ENCODE measurements around the gene CRBN.
A peak's percentile ranks its signal among the peaks of the same experiment; 100 is the strongest.

CRBN gene

GRCh38 chr3:3179407-3180094, at the start of gene CRBN:
TSS of gene CRBN (minus strand) at chr3:3179691. CDS start at chr3:3179687, 4 bp downstream.
- DNase-seq = peak; percentile 78

DNA sequence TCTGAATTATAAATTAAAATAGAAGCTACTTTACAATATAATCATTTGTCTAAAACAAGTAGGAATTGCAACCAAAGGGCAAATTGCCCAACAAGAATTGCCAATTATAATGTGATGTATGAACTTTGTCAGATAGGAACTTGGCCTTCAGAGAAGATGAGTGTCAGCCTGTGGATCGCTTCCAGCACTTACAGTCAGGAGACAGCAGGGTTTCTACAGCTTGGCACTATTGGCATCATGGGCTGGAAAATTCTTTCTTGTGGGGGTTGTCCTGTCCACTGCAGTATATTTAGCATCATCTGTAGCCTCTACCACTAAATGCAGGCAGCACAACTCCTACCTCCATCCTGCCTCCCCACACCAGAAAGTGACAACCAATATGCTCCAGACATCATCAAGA, 48.1 kb upstream of the CRBN start:
- DNase-seq = no peak

GRCh38 chr3:3221528-3221927, 42.0 kb upstream of the CRBN start:
- no peak for DNase-seq

DNA sequence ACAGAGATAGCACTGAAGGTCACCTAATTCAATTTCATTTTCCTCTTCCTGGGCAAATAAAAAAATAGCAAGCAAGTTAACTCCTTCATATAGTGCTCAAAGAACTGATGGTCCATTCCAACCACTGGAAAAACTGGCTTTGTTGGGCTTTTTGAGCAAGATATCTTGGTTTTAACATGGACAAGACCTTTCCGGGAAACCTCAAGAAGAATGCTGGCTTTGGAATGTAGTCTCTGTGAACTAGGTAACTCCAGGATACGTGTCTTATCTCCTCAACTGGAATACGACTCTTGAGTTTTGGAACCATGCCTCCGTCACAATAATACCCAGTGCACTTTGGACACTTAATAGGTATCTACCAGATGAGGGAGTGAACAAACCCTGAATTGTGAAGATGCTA, 36.9 kb upstream of the CRBN start:
- no peak for DNase-seq

DNA sequence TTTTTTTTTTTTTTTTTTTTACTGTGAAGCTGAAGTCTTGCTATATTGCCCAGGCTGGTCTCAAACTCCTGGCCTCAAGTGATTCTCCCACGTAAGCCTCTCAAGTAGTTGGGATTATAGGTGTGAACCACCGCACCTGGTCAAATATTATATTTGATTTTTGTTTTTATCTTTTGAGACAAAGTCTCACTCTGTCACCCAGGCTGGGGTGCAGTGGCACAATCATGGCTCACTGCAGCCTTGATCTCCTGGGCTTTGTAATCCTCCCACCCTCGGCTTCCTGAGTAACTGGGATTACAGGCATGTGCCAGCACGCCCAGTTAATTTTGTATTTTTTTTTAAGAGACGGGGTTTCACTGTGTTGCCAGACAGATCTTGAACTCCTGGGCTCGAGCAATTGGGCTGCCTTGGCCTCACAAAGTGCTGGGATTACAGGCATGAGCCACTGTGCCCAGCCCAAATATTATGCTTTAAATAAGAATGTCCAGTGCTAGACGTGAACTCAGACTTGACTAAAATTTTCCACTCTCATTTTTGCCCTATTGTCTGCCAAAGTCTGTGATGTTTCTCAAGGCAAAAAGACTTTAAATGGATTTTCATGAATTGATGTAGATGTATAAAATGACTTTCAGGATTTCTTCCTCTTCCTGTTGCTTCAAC, 33.4 kb upstream of the CRBN start:
- DNase-seq = no peak

- no peak for DNase-seq
These were observed 30.2 kb upstream of the CRBN start for GRCh38 chr3:3209714-3210113.

DNA sequence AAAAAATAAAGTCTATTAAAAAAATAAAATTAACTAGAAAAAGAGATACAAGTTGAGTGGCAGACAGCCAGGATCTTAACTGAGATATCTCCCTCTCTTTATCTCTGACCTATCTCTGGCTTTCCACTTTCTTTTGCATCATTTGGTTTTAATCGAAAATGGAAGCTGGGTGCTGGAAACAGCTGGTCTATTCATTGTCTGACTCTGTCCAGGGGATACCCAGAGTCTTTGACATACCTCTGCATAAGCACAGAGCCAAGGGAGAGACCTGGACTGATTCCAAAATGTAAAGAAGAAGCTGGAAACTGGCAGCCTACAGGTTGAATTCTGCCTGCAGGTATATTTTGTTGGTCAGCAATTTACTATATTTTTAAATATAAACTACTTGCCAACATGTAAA, 29.6 kb upstream of the CRBN start:
- DNase-seq = no peak

DNA sequence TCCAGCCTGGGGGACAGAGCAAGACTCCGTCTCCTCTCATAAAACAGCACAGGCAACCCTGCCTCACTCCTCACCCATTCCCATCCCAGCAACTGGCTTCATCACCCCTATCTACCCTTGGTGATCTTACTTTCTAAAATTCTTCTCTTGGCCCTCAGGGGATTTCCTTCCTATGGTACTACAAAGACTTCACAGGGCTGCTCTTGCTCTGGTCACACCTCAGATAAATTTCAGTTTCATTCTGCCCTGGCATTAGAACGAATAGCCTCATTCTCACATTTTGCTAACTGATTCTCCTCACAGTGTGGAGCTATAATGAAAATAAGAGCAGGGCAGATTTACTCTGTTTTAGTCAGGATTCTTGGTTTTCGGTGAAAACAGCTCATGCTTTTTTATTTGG, 22.1 kb upstream of the CRBN start:
- no peak for DNase-seq

DNA sequence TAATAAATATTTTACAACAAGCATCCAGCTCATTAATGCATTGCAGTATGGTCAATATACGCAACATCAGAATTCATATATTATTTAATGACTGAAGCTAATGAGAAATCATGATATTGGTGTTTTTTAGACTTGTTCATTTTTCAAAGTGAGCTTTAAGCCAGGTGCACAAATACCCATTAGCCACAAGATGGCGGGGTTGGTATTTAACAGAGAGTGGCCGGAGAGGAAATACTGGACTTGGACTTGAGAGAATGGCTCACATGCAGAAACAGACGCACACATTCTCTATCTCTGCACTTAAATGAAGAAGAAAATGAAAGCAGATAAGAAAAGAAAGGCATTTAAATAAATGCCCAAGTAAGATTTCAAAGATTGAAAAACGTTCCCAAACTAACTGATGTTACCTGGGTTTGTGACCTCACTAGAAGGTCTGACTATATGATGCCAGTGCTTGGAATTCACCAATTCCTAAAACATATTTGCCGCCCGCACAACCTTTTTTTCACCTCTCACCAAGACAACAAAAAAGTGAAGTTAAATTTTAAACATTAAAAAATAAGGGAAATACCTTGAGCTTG, 21.2 kb upstream of the CRBN start:
- DNase-seq = peak; percentile 67

DNA sequence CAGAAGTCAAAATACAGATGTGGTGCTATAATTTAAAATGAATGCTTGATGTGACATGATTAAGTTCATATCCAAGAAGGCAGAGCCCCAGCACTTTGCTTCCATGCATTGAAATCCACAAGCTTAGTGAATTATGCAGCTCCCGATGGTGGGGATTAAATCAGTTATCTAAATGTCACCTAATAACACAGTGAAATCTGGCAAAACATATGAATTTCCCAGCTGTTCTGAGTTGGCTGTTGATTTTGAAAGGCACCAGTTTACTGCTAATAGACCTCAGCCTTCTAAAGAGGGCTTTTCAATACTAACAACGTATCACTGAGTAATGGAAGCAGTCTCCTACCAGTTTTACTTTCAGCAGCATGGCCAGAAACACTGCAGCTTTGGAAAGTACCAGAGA, 19.8 kb upstream of the CRBN start:
- DNase-seq = no peak

- DNase-seq = peak; percentile 11
These were observed 16.8 kb upstream of the CRBN start for GRCh38 chr3:3196148-3196861.

DNA sequence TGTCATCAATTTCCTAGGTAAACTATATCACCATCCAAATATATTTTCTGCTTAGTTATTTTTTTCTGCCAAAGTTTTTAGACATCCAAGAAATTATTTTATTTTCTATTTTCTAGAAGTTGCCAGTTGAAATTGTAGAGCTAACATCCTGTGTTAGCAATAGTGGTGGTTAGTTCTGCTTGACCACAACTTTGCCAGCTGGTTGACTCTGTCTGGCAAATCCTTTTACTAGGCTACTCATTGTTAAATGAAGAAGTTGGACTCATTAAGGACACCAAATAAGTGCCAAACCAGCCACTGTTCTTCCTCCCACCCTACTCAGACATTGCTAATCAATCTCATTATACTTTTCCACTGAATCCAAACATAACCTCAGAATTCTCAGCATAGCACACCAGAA, 15.4 kb upstream of the CRBN start:
- no peak for DNase-seq

- no peak for DNase-seq
These were observed 12.8 kb upstream of the CRBN start for GRCh38 chr3:3192286-3192675.

- DNase-seq = no peak
These were observed 12.3 kb upstream of the CRBN start for GRCh38 chr3:3191675-3192285.

DNA sequence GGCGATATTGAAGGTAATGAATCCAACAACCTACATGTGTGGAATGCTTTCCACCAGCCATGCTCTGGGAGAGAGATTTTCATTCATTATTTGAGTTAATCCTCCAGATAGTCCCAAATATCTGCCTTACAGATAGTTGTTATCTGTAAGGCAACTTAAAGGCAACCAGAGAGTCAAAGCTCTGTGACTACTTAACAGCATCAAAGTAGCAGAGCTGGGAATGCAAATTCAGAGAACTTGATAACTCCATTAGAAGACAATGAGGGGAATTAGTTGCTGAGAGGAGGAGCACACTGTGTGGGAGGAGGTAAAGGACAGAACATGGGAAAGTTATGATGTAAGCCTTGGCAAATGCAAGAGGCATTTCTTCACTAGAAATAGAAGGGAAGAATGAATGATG, 10.5 kb upstream of the CRBN start:
- no peak for DNase-seq

DNA sequence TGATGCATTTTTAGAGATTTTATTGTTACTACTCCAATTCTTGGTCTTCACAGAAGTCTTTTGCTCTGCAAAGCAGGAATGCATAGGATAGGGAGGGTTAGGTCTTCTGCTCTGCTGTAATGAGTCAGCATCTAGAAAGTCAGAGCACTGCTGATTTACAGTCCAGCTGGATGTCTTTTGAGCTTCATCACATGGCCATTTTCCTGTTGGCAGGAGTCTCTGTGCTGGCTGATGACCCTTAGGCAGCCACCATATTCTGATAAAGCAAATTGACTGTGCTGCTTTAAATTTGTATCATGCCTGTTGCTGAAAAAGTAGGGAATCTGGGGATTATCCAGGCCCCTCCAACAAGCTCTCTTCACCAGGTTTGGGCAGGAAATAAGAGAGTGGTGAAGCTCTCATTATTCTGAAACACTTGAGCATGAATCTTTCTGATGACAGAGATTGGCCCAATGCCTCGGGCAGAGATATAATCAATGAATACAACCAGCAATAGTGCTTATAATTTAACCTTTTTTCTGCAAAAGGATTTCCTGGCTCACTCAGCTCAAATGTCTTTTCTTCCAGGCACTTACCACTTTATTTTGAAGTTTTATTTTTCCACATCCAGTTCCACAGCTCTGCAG, 9.7 kb upstream of the CRBN start:
- peak; percentile 16 for DNase-seq

GRCh38 chr3:3184876-3185275, 5.4 kb upstream of the CRBN start:
- no peak for DNase-seq

DNA sequence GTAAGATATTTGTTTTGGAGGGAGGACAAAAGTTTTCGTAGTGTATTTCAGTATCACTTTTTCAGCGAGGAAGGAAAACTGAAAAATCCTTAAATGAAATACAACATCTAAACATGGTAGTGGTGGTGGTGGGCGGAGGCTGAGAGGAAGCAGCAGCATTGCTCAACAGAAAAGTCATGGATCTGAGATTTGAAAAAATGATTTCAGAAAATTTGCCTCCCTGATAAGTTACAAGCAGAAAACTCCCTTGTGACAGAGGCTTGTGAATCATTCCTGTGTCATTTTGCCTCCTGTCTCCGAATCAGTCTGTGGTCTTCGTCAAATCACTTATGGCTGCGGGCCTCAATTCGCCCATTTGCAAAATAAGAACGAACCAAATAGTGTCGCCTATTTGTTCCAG, 965 bp upstream of the CRBN start:
- DNase-seq = no peak

- DNase-seq = no peak
These were observed 778 bp downstream of the CRBN start for GRCh38 chr3:3178498-3179328.

DNA sequence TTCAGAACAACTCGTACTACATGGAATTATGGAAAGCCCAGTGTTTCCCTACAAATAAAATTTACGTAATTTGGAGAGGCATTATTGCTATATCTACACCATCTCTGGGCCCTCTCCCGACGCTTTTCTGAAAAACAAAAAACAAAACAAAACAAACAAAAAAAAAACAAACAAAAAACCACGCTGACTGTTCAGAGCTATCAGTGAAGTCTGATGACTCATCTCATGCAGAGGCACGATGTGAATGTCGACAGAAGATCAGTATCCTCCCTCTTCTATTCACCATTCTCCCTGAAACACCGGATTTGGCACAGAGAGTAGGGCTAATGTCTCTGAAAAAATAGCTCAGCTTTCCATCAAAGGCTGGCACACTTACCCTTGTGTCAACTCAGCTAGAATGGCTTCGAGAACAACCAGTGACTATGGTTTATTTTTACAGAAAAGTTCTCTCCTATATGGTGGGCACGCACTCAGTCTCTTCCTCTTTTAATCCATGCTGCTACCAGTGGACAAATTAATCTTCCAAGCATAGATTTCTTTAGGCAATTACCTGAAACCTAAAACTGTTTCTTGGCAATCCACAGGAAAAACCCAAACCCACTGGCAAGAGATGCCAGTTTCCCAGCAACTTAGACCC, 1.5 kb downstream of the CRBN start:
- no peak for DNase-seq

DNA sequence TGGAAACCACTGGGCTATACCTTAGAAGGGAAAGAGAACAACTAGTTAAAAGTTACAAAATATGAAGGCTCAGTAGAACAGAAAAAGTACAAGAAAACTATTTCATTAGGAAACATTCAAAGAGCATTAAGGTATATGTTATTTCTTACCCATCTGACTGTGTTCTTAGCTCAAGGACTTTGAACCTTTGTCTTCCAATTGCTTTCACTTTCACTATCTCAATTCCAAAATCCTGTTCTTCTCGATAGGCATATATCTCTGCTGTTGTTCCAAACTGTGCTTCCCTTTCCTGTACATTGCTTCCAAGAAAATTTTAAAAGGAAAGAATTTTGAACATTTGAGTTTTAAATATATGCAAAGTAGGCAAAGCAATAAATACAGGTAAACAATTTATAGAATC, 6.9 kb downstream of the CRBN start:
- no peak for DNase-seq

DNA sequence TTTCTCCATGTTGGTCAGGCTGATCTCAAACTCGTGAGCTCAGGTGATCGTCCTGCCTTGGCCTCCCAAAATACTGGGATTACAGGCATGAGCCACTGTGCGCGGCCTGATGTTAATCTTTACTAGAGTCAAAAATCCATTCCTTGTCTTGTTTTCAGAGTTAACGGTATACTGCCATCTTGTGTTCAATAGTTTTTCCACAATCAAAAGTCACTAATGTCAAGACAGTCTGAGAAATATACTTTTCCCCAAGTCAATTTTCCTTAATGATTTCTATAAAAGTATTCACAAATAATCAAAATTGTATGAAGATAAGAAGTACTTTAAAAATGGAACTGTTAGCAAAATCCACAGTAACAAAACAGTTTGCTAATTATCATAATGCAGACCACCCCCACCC, 8.5 kb downstream of the CRBN start:
- DNase-seq = peak; percentile 17

Data from fibroblast of upper back skin (primary cell).